ENCODE measurements around the gene COPE.

DNA sequence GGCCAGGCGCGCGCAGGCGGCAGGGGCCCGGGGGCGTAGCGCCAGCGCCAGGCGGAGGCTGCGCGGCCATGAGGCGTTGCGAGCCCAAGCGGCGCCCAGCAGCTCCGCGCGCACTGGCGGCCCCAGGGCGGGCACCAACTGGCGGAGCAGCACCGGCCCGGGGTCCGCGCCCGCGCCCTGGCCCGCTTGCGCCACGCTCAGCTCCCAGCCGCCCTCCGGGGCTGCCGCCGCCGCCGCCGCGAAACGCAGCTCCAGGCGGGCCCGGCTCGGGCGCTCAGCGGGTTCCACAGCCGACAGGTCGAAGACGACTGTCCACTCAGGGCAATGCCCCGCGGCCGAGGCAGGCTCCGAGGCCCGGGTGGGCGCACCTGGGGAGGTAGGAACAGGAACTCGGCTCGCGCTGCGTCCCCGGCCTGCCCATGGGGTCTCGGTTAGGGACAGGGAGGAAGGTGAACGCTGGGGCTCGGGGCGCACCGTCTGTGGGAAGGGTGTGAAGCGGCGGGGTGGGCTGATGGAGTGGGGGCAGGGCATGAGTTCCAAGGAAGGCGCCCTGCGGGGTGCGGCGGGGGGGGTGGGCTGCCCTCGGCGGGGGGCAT, 50.1 kb downstream of the COPE start:
- TF ChIP-seq, protein P1, sequence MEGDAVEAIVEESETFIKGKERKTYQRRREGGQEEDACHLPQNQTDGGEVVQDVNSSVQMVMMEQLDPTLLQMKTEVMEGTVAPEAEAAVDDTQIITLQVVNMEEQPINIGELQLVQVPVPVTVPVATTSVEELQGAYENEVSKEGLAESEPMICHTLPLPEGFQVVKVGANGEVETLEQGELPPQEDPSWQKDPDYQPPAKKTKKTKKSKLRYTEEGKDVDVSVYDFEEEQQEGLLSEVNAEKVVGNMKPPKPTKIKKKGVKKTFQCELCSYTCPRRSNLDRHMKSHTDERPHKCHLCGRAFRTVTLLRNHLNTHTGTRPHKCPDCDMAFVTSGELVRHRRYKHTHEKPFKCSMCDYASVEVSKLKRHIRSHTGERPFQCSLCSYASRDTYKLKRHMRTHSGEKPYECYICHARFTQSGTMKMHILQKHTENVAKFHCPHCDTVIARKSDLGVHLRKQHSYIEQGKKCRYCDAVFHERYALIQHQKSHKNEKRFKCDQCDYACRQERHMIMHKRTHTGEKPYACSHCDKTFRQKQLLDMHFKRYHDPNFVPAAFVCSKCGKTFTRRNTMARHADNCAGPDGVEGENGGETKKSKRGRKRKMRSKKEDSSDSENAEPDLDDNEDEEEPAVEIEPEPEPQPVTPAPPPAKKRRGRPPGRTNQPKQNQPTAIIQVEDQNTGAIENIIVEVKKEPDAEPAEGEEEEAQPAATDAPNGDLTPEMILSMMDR (IDR thresholded peaks at IDR 0.05) = no peak
- no peak for TF ChIP-seq POLR2A (IDR thresholded peaks at IDR 0.05)

Measured in testis (tissue), 2 donors.